Measurements from ENCODE around the gene TMEM82.

The TMEM82 gene

GRCh38 chr1:15722411-15722810 lies 19.9 kb upstream of the TMEM82 start:
- no peak for DNase-seq

- DNase-seq: no peak
Measured at GRCh38 chr1:15722836-15723532, 19.3 kb upstream of the TMEM82 start.

GRCh38 chr1:15723631-15724246 lies 18.6 kb upstream of the TMEM82 start:
- no peak for DNase-seq

- no peak for DNase-seq
Measured at GRCh38 chr1:15724949-15725880, 17.1 kb upstream of the TMEM82 start.

GRCh38 chr1:15726508-15726907 lies 15.8 kb upstream of the TMEM82 start:
- no peak for DNase-seq

GRCh38 chr1:15727021-15727420 lies 15.3 kb upstream of the TMEM82 start:
- DNase-seq: no peak

- no peak for DNase-seq
Measured at GRCh38 chr1:15727424-15727823, 14.9 kb upstream of the TMEM82 start.

GRCh38 chr1:15727866-15728534 lies 14.3 kb upstream of the TMEM82 start:
- DNase-seq: no peak

- no peak for DNase-seq
Measured at GRCh38 chr1:15728937-15729657, 13.2 kb upstream of the TMEM82 start.

GRCh38 chr1:15730423-15730822 lies 11.9 kb upstream of the TMEM82 start:
- DNase-seq: no peak

GRCh38 chr1:15730936-15731335 lies 11.4 kb upstream of the TMEM82 start:
- no peak for DNase-seq

- DNase-seq: no peak
Measured at GRCh38 chr1:15731735-15732685, 10.3 kb upstream of the TMEM82 start.

- no peak for DNase-seq
Measured at GRCh38 chr1:15732686-15733081, 9.6 kb upstream of the TMEM82 start.

GRCh38 chr1:15733218-15733725 lies 9.0 kb upstream of the TMEM82 start:
- DNase-seq: no peak

- no peak for DNase-seq
Measured at GRCh38 chr1:15733726-15734226, 8.5 kb upstream of the TMEM82 start.

GRCh38 chr1:15734296-15734695 lies 8.0 kb upstream of the TMEM82 start:
- no peak for DNase-seq

- DNase-seq: no peak
Measured at GRCh38 chr1:15734901-15735300, 7.4 kb upstream of the TMEM82 start.

- DNase-seq: no peak
Measured at GRCh38 chr1:15735304-15736037, 6.8 kb upstream of the TMEM82 start.

- no peak for DNase-seq
Measured at GRCh38 chr1:15736038-15736891, 6.0 kb upstream of the TMEM82 start, which contains the start of gene SLC25A34. TSS of gene SLC25A34 (plus strand) at chr1:15736258. CDS start at chr1:15736486, 228 bp downstream.

All from activated CD4-positive, CD25-positive, alpha-beta regulatory T cell treated with anti-CD3 and anti-CD28 coated beads, Interleukin-2, amount 50 U/mL, for 72 hours (primary cell).